Measurements from ENCODE around the gene PTDSS2. TPM values are rescaled to one million over a fixed set of nuclear protein-coding genes. Genes with fewer than 3 reads are reported as not detected.

Gene PTDSS2
- total and polyA plus RNA-seq, 2 of the 13 experiments (the other 11 are each of a cell fraction or from before 2014, with no cell fraction given): 21.7 to 26.4 TPM

- TF ChIP-seq TIGD3 (CRISPR knock-in tag; IDR thresholded peaks at IDR 0.05; ENCODE audit: borderline replicate concordance) (no peak), HOXA5 (CRISPR knock-in tag; IDR thresholded peaks at IDR 0.05) (no peak), CENPT (CRISPR knock-in tag; IDR thresholded peaks at IDR 0.05; ENCODE audit: low read depth) (no peak), ZBTB26 (CRISPR knock-in tag; IDR thresholded peaks at IDR 0.05; ENCODE audit: borderline replicate concordance) (no peak), NR2F1 (CRISPR knock-in tag; IDR thresholded peaks at IDR 0.05) (0 out of 4 replicates have a peak, but pooled peaks of 1 of the 2 experiments have one; percentile 19), MYPOP (CRISPR knock-in tag; IDR thresholded peaks at IDR 0.05) (peak; percentile 56; the same call in 1 of the 2 replicates), MIXL1 (CRISPR knock-in tag; IDR thresholded peaks at IDR 0.05) (no peak), CCAR2 (optimal IDR thresholded peaks at IDR 0.05; ENCODE audit: low read depth, low read length) (no peak), ARHGAP35 (CRISPR knock-in tag; IDR thresholded peaks at IDR 0.05; ENCODE audit: borderline replicate concordance) (no peak; the same call in 1 of the 2 replicates), ZNF484 (CRISPR knock-in tag; IDR thresholded peaks at IDR 0.05; ENCODE audit: borderline replicate concordance, low read depth) (no peak), CCDC6 (CRISPR knock-in tag; IDR thresholded peaks at IDR 0.05) (peak; percentile 86), ZNF101 (CRISPR knock-in tag; IDR thresholded peaks at IDR 0.05; ENCODE audit: borderline replicate concordance, low read depth) (no peak), ZNF790 (CRISPR knock-in tag; IDR thresholded peaks at IDR 0.05; ENCODE audit: borderline replicate concordance) (no peak), TARDBP (CRISPR knock-in tag; IDR thresholded peaks at IDR 0.05) (peak; percentile 67), EZH2 (conservative IDR thresholded peaks at IDR 0.05; ENCODE audit: low read depth, low read length) (no peak), RFX5 (IDR thresholded peaks at IDR 0.05; ENCODE audit: low read depth, low read length) (0 out of 2 replicates have a peak, but pooled peaks have one; percentile 36), NAIF1 (CRISPR knock-in tag; IDR thresholded peaks at IDR 0.05; ENCODE audit: borderline replicate concordance) (no peak), NFE2 (CRISPR knock-in tag; IDR thresholded peaks at IDR 0.05) (no peak), ZSCAN22 (CRISPR knock-in tag; IDR thresholded peaks at IDR 0.05) (no peak), ZNF720 (CRISPR knock-in tag; IDR thresholded peaks at IDR 0.05) (no peak), ZNF891 (CRISPR knock-in tag; IDR thresholded peaks at IDR 0.05) (no peak), ISL2 (CRISPR knock-in tag; IDR thresholded peaks at IDR 0.05) (peak; percentile 38; the same call in 1 of the 2 replicates), IRF2 (CRISPR knock-in tag; IDR thresholded peaks at IDR 0.05) (no peak)
- TF ChIP-seq, protein P1, sequence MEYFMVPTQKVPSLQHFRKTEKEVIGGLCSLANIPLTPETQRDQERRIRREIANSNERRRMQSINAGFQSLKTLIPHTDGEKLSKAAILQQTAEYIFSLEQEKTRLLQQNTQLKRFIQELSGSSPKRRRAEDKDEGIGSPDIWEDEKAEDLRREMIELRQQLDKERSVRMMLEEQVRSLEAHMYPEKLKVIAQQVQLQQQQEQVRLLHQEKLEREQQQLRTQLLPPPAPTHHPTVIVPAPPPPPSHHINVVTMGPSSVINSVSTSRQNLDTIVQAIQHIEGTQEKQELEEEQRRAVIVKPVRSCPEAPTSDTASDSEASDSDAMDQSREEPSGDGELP (IDR thresholded peaks at IDR 0.05; ENCODE audit: borderline replicate concordance, low read depth): no peak
- TF ChIP-seq, protein P2, sequence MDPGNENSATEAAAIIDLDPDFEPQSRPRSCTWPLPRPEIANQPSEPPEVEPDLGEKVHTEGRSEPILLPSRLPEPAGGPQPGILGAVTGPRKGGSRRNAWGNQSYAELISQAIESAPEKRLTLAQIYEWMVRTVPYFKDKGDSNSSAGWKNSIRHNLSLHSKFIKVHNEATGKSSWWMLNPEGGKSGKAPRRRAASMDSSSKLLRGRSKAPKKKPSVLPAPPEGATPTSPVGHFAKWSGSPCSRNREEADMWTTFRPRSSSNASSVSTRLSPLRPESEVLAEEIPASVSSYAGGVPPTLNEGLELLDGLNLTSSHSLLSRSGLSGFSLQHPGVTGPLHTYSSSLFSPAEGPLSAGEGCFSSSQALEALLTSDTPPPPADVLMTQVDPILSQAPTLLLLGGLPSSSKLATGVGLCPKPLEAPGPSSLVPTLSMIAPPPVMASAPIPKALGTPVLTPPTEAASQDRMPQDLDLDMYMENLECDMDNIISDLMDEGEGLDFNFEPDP (CRISPR knock-in tag; conservative IDR thresholded peaks at IDR 0.05): 0 out of 2 replicates have a peak, but pooled peaks have one; percentile 69
Measured at GRCh38 chr11:518463-519202, 68.6 kb downstream of the PTDSS2 start (continued).
